Stimulated activated CD4-positive, alpha-beta T cell treated with anti-CD3 and anti-CD28 coated beads, Interleukin-4, amount 100 ng/mL, for 48 hours (primary cell): Measurements from ENCODE around the gene HLA-DQB2.
"Not testable (repeated sequence)": the region's sequence is repeated elsewhere in the genome, so short reads cannot be mapped to it uniquely, and the experiment has no call there.

ENCODE experiments used
- DNase-seq, 2 donors: peaks; one replicate each; pipeline ENCODE4 v3.0.0-alpha.2; 2020; ENCODE audit warnings: low read depth in 2 of 2

The HLA-DQB2 gene

DNA sequence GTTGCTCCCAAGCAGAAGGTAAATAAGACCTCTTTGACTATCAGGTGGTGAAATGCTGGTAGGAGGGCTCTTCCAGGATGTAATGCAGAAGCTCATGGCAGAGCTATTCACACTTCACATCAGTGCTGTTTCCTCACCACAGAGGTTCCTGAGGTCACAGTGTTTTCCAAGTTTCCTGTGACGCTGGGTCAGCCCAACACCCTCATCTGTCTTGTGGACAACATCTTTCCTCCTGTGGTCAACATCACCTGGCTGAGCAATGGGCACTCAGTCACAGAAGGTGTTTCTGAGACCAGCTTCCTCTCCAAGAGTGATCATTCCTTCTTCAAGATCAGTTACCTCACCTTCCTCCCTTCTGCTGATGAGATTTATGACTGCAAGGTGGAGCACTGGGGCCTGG lies 17.7 kb downstream of the HLA-DQB2 start:
- not testable (repeated sequence) for DNase-seq

DNA sequence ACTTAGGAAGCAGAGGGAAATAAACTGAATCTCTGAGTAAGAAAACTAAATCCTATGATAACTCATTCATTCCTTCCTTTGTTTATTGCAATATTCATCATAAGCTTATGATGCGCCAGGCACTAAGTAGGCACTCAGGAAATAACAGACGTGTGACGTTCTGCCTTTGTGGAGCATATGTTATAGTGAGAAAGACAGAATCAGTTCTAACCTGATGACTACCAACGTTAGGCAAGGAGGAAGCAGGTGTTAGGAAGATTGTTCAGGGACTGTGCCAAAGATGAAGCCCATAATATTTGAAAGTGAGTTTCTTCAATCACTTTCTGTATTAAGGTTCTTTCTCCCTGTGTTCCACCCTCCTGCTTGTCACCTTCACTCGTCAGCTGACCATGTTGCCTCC lies 18.6 kb downstream of the HLA-DQB2 start:
- DNase-seq: no peak

DNA sequence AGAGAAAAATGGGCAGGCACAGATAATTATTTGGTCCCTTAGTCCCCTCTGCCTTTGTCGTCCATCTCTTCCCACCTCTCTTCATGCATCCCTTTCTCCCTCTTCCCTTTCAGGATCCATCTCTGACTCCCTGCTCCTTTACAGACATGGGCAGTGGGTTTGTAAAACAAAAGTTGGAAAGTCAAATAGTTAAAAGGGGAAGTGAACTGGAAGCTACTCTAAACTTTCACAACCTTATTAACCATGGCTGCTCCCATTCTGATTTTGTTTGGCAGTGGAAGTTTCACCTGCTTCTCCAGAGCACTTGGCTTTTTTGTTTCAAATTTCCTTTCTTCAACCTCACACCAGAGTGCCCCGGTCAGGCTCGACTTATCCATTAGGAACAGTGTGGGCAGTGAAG lies 21.0 kb downstream of the HLA-DQB2 start:
- no peak for DNase-seq

DNA sequence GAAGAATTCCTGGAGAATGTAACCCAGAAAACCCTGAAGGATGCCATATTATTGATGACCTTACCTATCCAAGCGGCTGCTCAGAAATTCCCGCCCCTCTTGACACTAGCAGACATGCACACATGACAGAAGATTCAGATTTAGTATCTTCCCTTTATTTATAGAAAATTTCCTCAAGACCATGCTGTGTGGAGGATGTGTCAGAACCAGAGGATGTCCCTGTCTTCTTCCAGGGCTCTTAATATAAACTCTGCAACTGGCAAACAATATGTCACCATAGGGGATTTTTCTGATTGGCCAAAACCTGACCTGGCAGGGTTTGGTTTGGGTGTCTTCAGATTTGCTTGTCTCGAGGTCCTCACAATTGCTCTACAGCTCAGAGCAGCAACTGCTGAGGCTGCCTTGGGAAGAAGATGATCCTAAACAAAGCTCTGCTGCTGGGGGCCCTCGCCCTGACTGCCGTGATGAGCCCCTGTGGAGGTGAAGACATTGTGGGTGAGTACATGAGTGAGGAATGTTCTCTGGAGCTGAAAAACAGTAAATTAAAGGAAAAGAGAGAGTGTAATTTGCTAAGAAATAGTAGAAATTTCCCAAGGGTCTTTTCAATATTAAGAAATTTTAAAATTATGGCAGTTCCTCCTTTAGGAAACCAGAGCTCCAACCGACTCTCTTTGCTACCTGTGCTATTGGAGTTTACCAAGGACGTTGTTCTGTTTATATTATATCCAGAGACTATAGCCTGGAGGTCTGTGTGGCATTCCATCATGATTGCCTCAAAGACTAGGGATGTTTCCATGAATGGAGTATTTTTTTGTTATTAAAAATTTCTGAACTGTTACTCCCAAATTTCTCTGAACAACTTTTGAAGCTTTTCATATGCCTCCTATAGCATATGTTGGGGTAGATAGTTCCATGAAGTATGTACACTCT lies 22.0 kb downstream of the HLA-DQB2 start, which contains the start of gene HLA-DQA2:
TSS of gene HLA-DQA2 (plus strand) at position 361 of the 930 bp plus-strand sequence. CDS start at position 414, 53 bp downstream.
- DNase-seq: no peak

DNA sequence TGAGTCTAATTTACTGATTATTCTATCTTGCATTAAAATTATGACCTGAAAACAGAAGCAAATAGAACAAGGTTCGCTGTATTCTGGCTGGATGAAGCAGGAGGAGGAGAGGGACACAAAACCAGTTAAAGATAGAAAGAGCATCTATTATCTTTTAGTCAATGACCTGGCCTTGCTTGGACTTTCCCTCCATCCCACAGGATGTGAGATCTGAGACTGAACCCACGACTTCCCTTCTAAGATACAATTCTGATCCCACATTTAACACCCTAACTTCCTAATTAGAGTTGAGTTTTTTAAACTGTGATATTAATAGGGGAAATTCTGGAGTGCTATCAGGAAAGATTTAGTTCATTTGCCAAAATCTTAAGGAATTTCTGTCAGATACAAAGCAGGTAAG lies 25.2 kb downstream of the HLA-DQB2 start:
- no peak for DNase-seq

DNA sequence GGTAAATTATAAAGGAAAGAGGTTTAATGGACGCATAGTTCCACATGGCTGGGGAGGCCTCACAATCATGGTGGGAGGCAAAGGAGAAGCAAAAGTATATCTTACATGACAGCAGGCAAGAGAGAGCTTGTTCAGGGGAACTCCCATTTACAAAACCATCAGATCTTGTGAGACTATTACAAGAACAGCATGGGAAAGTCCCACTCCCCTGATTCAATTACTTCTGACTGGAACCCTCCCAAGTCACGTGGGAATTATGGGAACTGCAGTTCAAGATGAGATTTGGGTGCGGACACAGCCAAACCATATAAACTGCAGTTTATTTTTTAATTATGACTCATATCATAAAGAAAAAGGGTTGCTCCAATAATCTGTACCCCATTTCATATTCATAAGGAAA lies 44.5 kb downstream of the HLA-DQB2 start:
- DNase-seq: no peak

DNA sequence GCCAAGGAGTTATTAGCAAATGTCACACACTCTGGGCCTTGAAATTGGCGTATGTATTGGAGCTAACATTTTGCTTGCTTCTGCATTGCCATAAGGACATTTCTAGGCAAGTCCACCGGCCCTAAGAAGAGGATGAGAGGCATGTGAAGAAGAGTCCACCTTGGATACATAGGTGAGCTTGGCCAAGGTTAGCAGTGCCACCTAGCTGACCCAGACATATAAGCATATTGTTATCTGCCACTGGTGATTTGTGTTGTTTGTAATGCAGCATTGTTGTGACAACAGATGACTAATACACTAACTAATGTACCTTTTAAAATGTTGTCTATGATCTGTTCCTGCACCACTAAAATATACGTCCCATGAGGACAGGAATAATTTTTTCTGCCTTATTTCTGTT lies 46.9 kb downstream of the HLA-DQB2 start:
- no peak for DNase-seq

DNA sequence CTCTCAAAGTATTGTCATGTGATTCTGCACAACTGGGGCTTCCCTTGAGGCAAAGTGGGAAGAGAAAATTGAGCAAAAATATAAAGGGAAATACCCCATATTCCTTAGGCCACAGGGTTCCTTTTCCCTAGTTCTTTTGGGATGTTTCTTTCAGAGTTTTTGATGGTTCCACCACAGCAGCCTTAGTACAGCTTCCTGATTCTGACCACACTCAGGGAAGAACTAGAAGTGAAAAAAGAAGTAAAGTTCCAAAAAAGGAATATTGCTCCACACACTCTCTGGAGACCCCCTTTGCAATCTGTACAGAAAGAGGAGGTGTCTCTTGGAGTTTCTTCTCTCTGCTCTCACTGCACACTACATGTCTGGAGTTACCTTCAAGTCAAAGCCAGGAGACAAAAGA lies 50.1 kb downstream of the HLA-DQB2 start:
- no peak for DNase-seq

DNA sequence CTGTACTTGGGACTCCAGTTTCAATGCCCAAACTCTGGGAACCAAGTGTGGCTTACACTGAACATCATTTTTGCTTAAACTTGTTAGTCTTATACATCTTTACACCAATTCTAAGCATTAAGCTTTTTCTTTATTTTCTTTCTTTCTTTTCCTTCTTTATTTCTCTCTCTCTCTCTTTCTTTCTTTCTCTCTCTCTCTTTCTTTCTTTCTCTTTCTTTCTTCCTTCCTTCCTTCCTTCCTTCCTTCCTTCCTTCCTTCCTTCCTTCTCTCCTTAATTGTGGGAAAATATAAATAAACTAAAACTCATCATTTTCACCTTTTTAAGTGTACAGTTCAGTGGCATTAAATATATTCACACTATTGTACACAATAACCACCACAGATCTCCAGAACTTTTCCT lies 53.7 kb downstream of the HLA-DQB2 start:
- DNase-seq: no peak
